A673 (cell line): ENCODE results near the gene ASTN1. TPM values are rescaled to one million over a fixed set of nuclear protein-coding genes. Genes with fewer than 3 reads are reported as not detected.
A peak's percentile ranks its signal among the peaks of the same experiment; 100 is the strongest.

Source experiments
- BruUV-seq: library from RNA; stranded (reverse); fragments of 400-500 nt; replicated peaks from 2 replicates; lab custom pipeline; 2021; lab: Mats Ljungman, UMichigan
- CTCF ChIA-PET: fragments of 300-600 bp; sonication (Branson Sonifier 250); formaldehyde crosslinking; loops from one replicate; lab custom pipeline; 2022; ENCODE audit warnings: antibody characterized with exemption; lab: Charles Lee
- POLR2A ChIA-PET: fragments of 300-600 bp; sonication (Branson Sonifier 250); formaldehyde crosslinking; loops from one replicate; lab custom pipeline; 2022; ENCODE audit warnings: antibody characterized with exemption; ENCODE audit not compliant: low non-redundant PET; lab: Charles Lee
- DNase-seq: peaks from one replicate; pipeline ENCODE4 v3.0.0-alpha.2; 2015; ENCODE audit warnings: low spot score
- H3K27ac ChIP-seq: fragments of 200-600 bp; sonication (generic); 2 replicates; pipeline ENCODE4 v1.5.1; 2016; ENCODE audit warnings: mixed run types, low read depth, mild to moderate bottlenecking, mixed read lengths, antibody characterized with exemption, low read length; ENCODE audit not compliant: poor library complexity, severe bottlenecking
- H3K27me3 ChIP-seq: fragments of 200-600 bp; sonication (generic); replicated peaks from 2 replicates; pipeline ENCODE4 v1.6.1; 2017; ENCODE audit warnings: mixed run types, low read depth, mild to moderate bottlenecking, mixed read lengths, antibody characterized with exemption, low read length; ENCODE audit not compliant: insufficient read depth, poor library complexity
- H3K36me3 ChIP-seq: fragments of 200-600 bp; sonication (generic); 2 replicates; pipeline ENCODE4 v1.6.1; 2016; ENCODE audit warnings: mixed run types, mild to moderate bottlenecking, mixed read lengths, antibody characterized with exemption, low read length; ENCODE audit not compliant: insufficient read depth, poor library complexity, severe bottlenecking
- H3K4me1 ChIP-seq: fragments of 200-600 bp; sonication (generic); 2 replicates; pipeline ENCODE4 v1.6.1; 2017; ENCODE audit warnings: mixed run types, mild to moderate bottlenecking, mixed read lengths, antibody characterized with exemption, low read length; ENCODE audit not compliant: insufficient read depth, poor library complexity, severe bottlenecking
- H3K4me3 ChIP-seq: fragments of 200-600 bp; sonication (generic); 2 replicates; pipeline ENCODE4 v1.5.1; 2016; ENCODE audit warnings: low read depth, mixed run types, mild to moderate bottlenecking, mixed read lengths, low read length; ENCODE audit not compliant: poor library complexity, severe bottlenecking
- H3K9me3 ChIP-seq: fragments of 200-600 bp; sonication (generic); 2 replicates; pipeline ENCODE4 v1.6.1; 2016; ENCODE audit warnings: mixed run types, low read depth, mild to moderate bottlenecking, mixed read lengths, antibody characterized with exemption, low read length; ENCODE audit not compliant: poor library complexity, severe bottlenecking
- EZH2 ChIP-seq: fragments of 200-600 bp; sonication (generic); IDR thresholded peaks from 2 replicates; pipeline ENCODE4 v1.6.1; 2017; ENCODE audit warnings: borderline replicate concordance, low read depth, mild to moderate bottlenecking, mixed read lengths, antibody characterized with exemption, low read length; ENCODE audit not compliant: poor library complexity, severe bottlenecking
- intact Hi-C: fragments of 100-400 bp; cut with micrococcal nuclease; formaldehyde crosslinking; loops from one replicate; pipeline ENCODE4 v1.10.0; 2022; ENCODE audit not compliant: unreplicated experiment
- total RNA-seq: library from RNA; stranded (reverse); gene quantifications from 2 replicates; pipeline ENCODE4 v1.2.3, GENCODE V29; 2021
- TF ChIP-seq, protein P1 (sequence below): fragments of 300-800, 200-600 bp; sonication (generic); conservative IDR thresholded peaks from 2 replicates; pipeline ENCODE4 v1.5.1; 2017; ENCODE audit warnings: low read depth, mild to moderate bottlenecking, antibody characterized with exemption, low read length, moderate library complexity, mixed read lengths

ASTN1 gene
- total RNA-seq, 1 experiment from 2014 or later, result 0.41 TPM

DNA sequence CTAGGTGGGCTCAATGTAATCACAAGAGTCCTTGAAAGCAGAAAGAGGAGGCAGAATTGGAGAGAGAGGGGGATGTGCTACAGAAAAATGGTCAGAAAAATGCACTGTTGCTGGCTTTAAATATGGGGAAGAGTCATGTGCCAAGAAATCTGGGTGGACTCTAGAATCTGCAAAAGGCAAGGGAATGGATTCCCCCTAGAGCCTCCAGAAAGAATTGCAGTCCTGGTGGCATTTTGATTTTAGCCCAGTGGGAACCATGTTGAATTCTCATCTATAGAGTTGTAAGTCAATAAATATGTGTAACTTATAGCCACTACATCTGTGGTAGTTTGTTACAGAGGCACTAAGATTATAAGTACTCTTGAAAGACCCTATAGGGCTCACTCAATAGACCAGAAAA lies 210.3 kb downstream of the ASTN1 start:
- H3K4me1 ChIP-seq, result peaks cover 35% of the 10 kb centered on the region
- H3K27me3 ChIP-seq, result no peaks in the 10 kb centered on the region
- no peak overlapping the region for H3K27ac ChIP-seq
- CTCF ChIA-PET, result interaction anchor here (0.8 kb wide), 1 partner anchor 10 kb away, joined by 4 read pairs; no protein-coding TSS in a partner anchor
- BruUV-seq, result no TSS peak
- intact Hi-C loops, result no loop called here
- H3K4me3 ChIP-seq, result no peak overlapping the region
- DNase-seq, result peak; percentile 64
- POLR2A ChIA-PET, result no interaction called here
- TF ChIP-seq, protein P1, sequence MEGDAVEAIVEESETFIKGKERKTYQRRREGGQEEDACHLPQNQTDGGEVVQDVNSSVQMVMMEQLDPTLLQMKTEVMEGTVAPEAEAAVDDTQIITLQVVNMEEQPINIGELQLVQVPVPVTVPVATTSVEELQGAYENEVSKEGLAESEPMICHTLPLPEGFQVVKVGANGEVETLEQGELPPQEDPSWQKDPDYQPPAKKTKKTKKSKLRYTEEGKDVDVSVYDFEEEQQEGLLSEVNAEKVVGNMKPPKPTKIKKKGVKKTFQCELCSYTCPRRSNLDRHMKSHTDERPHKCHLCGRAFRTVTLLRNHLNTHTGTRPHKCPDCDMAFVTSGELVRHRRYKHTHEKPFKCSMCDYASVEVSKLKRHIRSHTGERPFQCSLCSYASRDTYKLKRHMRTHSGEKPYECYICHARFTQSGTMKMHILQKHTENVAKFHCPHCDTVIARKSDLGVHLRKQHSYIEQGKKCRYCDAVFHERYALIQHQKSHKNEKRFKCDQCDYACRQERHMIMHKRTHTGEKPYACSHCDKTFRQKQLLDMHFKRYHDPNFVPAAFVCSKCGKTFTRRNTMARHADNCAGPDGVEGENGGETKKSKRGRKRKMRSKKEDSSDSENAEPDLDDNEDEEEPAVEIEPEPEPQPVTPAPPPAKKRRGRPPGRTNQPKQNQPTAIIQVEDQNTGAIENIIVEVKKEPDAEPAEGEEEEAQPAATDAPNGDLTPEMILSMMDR, result peak; percentile 57
- TF ChIP-seq EZH2, result no peak
- H3K9me3 ChIP-seq, result no peaks in the 10 kb centered on the region
- no peaks in the 10 kb centered on the region for H3K36me3 ChIP-seq

DNA sequence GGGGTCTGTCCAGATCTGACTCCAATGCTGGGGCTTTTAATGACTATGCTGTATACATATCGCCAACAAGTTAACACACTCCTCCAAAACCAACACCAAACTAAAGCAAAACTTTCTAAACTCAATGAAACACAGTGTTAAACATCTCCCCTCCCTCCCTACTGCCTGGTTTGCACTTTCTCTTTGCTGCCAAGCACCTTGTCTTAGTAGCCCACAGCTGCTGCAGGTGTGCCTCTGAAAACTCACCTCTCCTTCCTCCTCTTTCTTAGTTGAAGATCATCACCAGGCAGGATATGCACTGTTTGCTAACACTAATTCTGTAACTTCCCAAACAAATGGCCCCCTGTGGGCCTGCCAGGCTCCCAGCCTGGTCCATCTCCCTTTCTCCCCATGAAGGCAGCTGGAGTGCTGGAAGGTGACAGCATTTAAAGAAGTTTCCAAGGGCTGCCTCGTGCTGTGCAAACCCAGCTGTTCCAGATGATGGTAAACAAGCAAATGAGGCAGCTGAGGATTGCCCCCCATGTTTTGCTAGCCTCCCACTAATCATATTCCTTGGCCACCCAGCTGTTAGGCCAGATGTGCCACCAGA lies 213.7 kb downstream of the ASTN1 start:
- intact Hi-C loops, result loop anchor here (2.0 kb wide), 1 partner anchor 46 kb away; no protein-coding TSS in a partner anchor
- H3K9me3 ChIP-seq, result no peaks in the 10 kb centered on the region
- peaks cover 35% of the 10 kb centered on the region for H3K4me1 ChIP-seq
- TF ChIP-seq, protein P1, result no peak
- TF ChIP-seq EZH2, result no peak
- H3K27me3 ChIP-seq, result no peaks in the 10 kb centered on the region
- no TSS peak for BruUV-seq
- no peak overlapping the region for H3K27ac ChIP-seq
- H3K36me3 ChIP-seq, result no peaks in the 10 kb centered on the region
- no peak for DNase-seq
- POLR2A ChIA-PET, result no interaction called here
- CTCF ChIA-PET, result interaction anchor here (0.6 kb wide), 1 partner anchor 38 kb away, joined by 5 read pairs; no protein-coding TSS in a partner anchor
- no peak overlapping the region for H3K4me3 ChIP-seq

DNA sequence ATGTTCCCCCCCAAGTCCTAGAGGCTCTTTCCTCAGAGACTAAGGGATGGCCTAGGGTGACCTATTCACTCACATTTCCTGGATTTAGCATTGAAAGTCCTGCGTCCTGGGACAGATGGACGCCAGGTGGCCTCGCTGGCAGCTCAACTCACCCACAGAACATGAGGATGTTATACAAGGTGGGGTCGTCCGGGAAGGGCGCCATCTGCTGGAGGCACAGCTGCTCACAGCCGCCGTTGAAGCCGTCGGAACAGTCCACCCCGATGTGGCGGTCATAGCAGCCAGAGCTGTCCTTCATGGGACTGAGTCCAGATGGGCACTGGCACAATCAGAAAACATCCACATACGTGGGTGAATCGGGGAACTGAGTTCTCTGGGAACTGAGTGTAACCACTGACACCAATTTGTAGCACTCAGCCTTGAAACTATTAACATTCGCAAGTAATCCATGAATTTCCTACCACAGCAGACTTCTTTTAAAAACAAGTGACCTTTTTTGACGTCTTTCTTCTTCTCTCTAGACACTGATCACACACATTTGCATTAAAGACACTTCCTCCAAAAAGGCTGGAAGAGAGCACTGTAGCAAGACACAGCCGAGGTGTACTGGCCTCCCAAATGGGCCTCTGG lies 215.4 kb downstream of the ASTN1 start:
- CTCF ChIA-PET, result interaction anchor here (0.6 to 1.1 kb wide), 2 partner anchors 44 to 51 kb away, joined by 3 read pairs; no protein-coding TSS in a partner anchor

More for the DNA sequence above, 215.4 kb downstream of the ASTN1 start:
- Histone ChIP-seq H3K27ac (no peak overlapping the region), H3K36me3 (no peaks in the 10 kb centered on the region), H3K4me3 (no peak overlapping the region), H3K9me3 (no peaks in the 10 kb centered on the region), H3K4me1 (peaks cover 23% of the 10 kb centered on the region), H3K27me3 (no peaks in the 10 kb centered on the region)
- intact Hi-C loops, result no loop called here
- TF ChIP-seq, protein P1, result peak; percentile 83
- TF ChIP-seq EZH2, result no peak
- BruUV-seq, result no TSS peak
- peak; percentile 32 for DNase-seq
- POLR2A ChIA-PET, result no interaction called here
